Hindlimb muscle (tissue), 1 donor: ENCODE data around the gene ICA1. TPM values are rescaled to one million over a fixed set of nuclear protein-coding genes. Genes with fewer than 3 reads are reported as not detected.

Experiments used
- DNase-seq: peaks from one replicate; pipeline ENCODE4 v3.0.0-alpha.2; 2013
- polyA plus RNA-seq: library from polyadenylated mRNA; unstranded; fragments of 120-200 nt; gene quantifications from one replicate; pipeline ENCODE4 v1.2.1, GENCODE V29; 2013; ENCODE audit not compliant: insufficient read length

The ICA1 gene
- polyA plus RNA-seq, 1 donor: 5.5 TPM

DNA sequence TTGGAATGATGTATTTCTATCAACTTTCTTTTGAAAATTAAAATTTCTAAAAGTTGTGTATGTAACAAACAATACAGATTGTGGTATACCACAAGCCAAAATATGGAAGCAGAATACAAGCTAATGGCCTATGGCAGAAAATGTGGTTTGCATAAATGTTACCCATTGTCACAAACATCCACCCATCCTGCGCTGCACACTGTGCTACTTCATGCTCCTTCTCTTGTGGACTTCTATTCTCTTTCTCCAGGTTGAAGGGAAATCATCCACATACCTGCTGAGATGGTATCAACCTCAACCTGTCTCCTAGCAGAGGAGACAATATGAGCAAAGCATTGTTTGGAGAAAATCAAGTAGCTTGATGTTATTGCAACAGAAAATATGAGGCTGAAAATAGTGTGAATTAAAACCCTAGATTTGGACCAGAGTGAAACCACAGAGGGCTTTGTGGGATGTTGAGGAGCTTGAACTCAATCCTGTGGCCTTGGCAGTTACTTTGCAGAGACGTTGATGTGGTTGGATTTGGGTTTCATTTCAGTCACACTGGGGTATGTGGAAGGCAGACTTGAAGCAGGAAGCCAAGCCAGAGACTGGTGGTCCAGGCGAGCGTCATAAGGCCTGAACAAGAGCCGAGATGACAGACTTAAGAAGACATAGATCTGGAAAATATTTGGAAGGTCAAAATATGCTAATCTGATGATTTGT is 63.8 kb downstream of the ICA1 start:
- no peak for DNase-seq

DNA sequence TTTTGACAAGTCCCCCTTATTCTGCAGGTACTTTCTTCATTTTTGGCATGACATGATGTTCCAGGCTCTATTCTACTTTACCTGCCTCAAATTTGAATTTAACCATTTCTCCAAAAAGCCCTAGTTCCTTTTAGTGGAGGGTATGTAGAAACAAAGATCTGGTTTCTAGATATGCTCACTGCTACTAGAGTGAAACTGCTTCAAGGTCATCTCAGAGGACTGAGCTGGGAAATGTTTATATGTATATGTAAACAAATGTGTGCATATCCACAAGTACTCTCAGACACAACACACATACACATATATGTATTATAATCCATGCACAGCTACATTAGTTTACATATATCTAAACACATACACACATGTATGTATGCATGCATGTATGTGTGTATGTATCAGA is 69.1 kb downstream of the ICA1 start:
- DNase-seq: no peak

DNA sequence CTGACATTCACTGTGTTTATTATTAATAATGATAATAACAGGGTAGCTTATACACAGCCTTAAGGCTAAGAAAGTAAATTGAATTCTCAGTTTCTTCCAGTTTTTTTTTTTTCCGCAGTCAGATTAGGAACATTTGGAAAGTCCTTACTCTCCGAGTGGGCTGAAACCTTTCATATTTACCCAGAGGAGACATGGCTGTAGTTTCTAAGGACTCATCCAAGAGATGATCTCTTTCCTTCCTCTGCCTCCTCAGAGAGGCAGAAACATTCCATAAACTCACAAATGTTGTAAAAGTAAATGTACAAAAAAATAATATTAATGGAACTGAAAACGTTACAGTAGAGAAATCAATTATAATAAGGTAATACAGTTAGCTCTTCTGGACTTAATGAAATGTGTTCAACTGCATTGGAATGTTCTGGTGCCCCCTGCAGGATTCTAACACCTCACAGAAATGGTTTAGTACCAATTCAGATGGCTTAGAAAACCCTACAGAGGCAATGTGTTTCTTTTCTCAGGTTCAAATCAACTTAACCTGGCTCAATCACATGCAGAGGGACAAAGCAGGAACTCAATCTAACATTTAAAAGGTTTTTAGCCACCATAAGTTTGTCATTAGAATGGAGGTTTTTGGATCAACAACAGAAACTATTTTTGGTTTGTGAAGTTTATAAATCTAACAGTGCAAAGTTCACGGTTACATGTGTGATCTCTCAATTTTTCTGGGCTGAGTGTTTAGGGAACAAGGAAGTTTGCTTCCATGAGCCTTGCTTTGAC is 71.7 kb downstream of the ICA1 start:
- DNase-seq: no peak

DNA sequence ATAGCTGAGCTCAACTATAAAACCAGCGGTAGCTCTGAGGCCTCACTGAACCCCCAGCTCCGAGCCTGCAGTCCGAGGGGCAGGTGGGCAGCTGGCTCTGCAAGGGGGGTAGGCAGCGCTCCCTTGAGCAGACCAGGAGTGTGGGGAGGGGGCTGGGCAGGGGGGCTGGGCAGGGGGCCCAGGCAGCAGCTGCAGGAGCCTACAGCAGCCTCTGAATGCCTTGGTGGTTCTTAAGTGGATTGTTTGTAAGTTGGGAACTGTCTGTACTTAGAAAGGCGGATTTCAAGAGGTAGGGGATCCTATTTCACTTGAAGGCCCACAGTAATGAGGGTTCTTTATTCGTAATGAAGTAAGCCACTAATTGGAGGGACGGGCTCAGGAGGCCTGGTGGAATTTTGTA is 72.3 kb downstream of the ICA1 start:
- DNase-seq: no peak

DNA sequence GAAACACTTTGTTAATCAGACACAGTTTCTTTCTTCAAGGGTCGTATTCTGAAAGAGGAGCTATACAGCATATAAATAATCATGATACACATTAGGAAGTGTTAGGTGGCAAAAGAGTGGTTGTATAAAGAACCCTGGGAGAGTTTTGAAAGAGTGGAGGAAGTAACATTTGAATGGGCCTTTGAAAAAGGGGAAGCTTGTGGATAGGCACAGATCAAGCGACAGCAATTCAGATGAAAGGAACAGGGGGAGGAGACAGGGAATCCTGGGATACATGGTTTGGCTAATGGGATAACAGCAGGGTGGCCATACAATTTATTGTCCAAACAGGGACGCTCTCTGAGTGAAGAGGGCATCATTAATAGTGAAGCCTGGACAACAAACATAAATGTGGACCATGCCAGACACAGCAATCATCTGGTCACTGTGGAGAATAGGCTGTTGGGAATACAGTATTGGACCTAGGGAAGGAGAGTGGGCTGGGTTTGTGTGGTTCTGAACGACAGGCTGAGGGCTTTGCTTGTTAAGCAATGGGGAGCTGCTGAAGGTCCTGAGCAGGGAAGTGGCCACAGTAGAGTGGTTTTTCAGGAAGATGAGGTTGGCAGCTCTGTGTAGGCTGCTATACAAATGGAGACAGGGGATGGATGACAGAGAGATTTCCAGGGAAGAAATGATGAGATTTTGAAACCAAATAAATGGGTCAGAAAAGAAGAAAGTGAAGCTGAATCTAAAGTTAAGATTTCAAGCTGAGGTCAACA is 75.9 kb downstream of the ICA1 start:
- no peak for DNase-seq

DNA sequence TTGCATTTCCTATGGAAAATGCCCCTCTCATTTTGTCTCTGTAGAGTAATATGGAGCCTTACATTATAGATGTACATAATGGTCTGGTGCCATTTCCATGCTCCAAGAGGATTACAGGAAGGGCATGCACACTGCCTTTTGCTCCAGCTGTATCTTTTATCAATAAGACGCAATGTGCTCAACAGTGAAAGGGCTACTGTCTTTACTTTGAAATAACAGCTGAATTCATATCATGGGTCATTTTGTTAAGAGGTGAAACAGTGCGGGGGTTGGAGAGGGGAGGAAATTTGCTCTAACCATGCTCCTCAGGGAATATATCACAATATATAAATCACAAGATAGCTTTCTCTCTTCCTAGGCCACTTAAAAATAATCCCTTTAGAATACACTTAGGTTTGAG is 77.7 kb downstream of the ICA1 start:
- DNase-seq: no peak

DNA sequence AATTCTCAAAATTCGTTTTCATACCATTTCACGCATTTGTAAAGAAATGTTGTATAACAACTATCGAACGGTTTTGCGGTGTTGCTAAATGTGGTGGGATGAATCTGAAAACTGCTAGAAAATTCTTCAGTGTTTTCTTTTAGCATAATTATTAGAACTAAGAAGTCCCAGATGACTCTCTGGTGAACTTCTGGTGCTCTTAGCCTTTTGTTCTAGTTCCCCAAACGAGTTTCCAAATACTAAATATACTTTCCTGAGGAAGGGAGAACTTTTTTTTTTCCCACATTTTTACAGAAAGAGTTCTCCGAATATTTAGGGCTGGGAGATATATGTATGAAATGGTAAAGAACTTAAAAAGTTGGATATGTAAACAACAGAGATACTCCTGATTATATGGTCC is 82.5 kb downstream of the ICA1 start:
- no peak for DNase-seq

GRCh38 chr7:8178353-8178752 is 83.6 kb downstream of the ICA1 start:
- no peak for DNase-seq

- no peak for DNase-seq
Measured at GRCh38 chr7:8177109-8177933, 84.6 kb downstream of the ICA1 start.

DNA sequence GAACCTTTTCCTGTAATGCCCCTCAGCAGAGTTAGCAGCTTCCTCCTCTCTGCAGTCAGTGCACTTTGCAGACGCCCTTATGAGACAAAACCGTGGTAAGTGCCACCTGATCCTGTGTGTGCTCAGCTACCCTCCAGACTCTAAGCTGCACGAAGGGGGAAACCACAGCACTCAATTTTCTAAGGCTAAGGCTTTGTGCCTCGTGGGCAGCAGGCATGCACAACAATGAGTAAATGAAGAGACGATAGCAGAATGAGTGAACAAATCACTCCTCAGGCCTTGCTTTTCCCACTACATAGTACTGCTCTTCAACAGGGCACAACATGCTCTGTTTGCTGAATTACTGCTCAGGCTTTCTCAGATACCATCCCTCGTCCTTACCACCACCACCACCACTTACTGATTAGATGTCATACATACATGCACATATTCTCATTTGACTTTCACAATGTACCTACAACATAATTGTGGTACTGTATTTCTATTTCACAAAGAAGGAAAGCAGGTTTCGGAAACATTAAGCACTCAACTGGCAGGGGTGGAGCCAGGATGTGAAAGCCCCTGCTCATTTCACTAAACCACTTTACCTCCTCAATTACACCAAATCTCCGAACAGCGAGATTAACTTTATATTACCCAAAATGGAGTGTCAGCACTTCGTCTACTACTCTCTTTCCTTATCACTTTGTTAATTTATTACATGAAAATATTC is 85.4 kb downstream of the ICA1 start:
- DNase-seq: no peak

- no peak for DNase-seq
Measured at GRCh38 chr7:8175929-8176369, 86.0 kb downstream of the ICA1 start.

DNA sequence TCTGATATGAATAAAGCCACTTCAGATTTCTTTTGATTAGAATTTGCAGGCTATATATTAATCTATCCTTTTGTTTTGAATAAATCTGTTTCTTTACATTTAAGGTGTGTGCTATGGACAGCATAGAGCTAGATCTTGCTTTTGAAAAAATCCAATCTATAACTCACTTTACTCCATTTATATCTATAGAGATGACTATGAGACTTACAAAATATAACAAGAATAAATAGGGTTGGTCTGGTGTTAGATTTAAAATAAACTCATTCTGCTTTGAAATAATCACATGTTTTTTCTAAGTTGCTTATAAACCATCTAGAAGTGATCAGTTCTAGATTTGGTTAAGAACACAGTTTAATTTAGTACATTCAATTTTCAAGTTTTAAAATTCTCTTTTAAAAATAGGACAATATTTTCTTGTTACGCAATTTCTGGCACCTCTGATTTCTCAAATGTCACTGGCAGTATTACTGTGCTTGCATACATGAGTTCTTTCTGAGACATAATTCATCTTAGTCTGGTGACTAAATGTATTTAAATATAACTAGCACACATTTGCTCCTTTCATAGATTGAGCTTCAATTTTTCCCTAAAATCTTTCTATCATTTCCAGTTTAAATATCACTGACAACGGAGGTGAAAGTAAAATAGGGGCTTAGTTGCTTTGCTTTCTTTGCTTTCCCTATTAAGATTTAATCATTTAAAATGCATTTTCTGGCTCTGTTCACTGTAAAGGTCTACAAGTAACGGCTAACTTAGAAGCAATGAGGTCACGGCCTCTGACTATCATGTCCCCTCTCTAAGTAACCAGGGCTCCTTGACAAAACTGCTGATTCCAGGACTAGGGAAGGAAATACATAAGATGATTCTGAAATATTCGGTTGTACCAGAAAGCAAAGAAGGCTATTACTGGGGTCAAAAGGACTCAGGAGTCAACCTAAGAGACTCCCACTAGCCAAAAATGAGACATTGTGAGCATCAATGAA is 89.3 kb downstream of the ICA1 start:
- no peak for DNase-seq

DNA sequence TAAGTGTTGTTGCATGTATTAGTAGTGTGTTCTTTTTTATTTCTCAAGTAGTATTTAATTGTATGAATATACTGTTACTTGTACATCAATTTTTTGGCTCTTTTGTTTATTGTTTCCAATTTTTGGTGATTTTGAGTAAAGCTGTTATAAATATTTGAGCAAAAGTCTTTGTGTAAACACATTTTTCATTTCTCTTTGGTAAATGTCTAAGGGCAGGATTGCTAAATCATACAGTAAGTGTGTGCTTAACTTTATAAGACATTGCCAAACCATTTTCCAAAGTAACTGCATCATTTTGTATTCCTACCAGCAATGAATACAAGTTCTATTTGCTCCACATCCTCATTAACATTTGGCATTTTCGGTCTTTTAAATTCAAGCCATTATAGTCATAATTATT is 92.8 kb downstream of the ICA1 start:
- DNase-seq: no peak

- no peak for DNase-seq
Measured at GRCh38 chr7:8168336-8168735, 93.6 kb downstream of the ICA1 start.

- no peak for DNase-seq
Measured at GRCh38 chr7:8165150-8165549, 96.8 kb downstream of the ICA1 start.

- DNase-seq: no peak
Measured at GRCh38 chr7:8162181-8162580, 99.8 kb downstream of the ICA1 start.

DNA sequence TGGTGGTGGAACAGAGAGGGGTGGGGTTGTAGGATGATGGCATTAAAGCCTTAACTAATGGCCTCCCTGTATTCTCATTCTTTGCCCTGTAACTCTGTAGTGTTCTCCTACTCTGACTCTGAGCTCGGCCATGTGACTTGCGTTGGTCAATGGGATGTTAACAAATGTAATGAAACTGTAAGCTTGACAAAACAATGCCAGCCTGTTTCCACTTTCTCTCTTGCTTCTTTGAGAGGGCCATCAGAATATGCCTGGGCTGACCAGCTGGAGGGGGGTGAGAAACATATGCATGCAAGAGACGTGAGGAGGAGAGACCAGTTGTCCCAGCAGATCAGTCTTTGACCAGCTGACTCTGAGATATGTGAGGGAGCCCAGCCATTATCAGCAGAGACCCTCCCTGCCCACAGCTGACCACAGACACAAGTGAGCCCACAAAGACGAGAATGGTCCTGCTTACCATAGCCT is 100.6 kb downstream of the ICA1 start:
- DNase-seq: no peak

GRCh38 chr7:8160779-8161345 is 101.1 kb downstream of the ICA1 start:
- no peak for DNase-seq

GRCh38 chr7:8160250-8160649 is 101.7 kb downstream of the ICA1 start:
- no peak for DNase-seq

DNA sequence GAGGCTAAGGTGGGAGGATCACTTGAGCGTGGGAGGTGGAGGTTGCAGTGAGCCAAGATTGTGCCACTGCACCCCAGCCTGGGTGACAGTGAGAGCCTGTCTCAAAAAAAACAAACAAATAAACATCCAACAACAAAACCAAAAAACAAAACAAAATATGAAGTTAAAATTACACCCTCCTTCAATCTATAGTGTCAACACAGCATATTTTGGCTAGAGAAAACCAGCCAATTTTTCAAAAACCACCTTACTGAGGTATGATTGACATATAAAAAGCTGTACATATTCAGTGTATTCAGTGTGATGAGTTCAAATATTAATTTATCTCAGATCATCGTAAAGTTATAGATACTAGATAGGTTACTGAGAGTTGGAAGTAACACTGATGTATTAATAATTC is 102.4 kb downstream of the ICA1 start:
- DNase-seq: no peak
